Fibroblast of the aortic adventitia (primary cell): ENCODE results near the gene YKT6. TPM values are rescaled to one million over a fixed set of nuclear protein-coding genes. Genes with fewer than 3 reads are reported as not detected.

Experiments
- DNase-seq: peaks from one replicate; pipeline ENCODE4 v3.0.0-alpha.2; 2010; ENCODE audit warnings: low read depth
- H3K4me3 ChIP-seq: 2 replicates; pipeline ENCODE4 v1.5.1; 2011; ENCODE audit warnings: low read depth, mild to moderate bottlenecking, control low read depth, low read length, moderate library complexity
- CTCF ChIP-seq: IDR thresholded peaks from 2 replicates; pipeline ENCODE4 v1.5.1; 2011; ENCODE audit warnings: mild to moderate bottlenecking, low read length, control low read depth, inconsistent platforms; ENCODE audit not compliant: insufficient read depth
- total RNA-seq: library from RNA; depleted of rRNA; stranded (reverse); fragments of >200 nt; gene quantifications from 2 replicates; pipeline ENCODE4 v1.2.3, GENCODE V29; 2012; ENCODE audit warnings: low replicate concordance

The YKT6 gene
- total RNA-seq, 1 donor: 99.4 TPM

DNA sequence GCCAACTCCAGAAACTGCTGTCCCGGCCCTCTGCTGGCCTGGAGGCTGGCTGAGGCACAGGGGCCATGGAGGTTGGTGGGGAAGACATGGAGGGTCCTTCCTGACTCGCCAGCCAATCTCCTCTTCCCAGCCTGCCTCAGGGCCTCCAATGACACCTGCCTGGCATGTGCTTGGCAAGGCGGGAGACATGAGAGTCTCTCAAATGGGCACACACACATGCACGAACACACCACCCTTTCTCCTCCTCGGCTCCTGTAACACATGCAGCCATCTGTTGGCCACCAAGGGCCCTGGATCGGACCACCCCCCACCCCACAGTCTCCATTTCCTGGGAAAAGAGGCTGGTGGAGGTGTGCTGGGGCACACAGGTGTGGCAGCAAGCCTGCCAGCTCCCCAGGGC, 56.4 kb downstream of the YKT6 start:
- no peak overlapping the region for H3K4me3 ChIP-seq
- DNase-seq: no peak
- TF ChIP-seq CTCF: no peak

- H3K4me3 ChIP-seq: no peak overlapping the region
- peak; percentile 81 for DNase-seq
- peak; percentile 17 for TF ChIP-seq CTCF
These were observed 57.0 kb downstream of the YKT6 start for GRCh38 chr7:44257618-44258422.

DNA sequence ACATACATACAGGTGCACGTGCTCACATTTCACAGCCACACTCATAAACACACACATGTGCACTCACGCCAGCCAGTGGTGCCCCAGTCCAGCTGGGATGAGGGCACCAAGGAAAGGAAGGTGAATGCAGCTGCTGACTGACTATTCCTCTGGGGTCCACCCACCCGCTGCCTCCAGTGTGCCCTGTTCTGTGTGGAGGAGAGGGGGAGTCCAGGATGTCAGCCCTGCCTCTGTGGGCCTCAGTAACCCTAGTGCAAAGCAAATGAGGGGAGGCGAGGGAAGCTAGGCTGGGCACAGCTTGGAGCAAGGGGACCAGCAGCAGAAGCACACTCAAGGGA, 57.6 kb downstream of the YKT6 start:
- H3K4me3 ChIP-seq: no peak overlapping the region
- no peak for TF ChIP-seq CTCF
- DNase-seq: no peak

DNA sequence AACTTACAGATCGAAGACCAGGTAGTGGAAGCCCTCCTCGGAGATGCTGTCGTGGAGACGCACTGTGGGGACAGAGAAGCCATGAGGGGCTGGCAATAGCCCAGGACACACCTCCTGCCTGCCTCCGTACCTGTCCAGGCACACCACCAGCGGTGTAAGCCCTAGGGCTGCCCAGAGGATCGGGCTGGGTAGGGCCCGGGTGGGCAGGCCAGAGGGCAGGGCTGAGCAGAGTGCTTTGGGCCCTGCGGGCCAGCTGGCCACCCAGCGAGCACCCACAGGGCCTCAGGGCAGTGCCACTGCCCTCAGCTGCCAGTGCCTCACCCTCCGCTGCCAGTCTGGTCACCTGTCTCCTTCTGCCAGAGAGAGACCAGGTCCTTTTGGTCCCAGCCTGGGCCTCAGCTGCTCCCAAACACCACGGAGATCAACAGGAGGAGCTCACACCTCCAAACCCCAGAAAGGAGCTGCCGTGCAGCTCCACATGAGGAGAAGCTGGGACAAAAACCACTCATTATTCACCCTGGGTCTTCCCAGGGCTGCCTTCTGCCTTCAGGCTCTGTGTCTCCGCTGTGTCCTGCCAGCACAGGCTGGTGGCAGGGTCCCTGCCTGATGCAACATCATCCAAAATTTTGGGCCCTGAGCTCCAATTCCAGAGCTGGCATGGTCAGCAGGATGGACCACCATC, 58.2 kb downstream of the YKT6 start:
- H3K4me3 ChIP-seq: no peak overlapping the region
- TF ChIP-seq CTCF: no peak
- DNase-seq: no peak

DNA sequence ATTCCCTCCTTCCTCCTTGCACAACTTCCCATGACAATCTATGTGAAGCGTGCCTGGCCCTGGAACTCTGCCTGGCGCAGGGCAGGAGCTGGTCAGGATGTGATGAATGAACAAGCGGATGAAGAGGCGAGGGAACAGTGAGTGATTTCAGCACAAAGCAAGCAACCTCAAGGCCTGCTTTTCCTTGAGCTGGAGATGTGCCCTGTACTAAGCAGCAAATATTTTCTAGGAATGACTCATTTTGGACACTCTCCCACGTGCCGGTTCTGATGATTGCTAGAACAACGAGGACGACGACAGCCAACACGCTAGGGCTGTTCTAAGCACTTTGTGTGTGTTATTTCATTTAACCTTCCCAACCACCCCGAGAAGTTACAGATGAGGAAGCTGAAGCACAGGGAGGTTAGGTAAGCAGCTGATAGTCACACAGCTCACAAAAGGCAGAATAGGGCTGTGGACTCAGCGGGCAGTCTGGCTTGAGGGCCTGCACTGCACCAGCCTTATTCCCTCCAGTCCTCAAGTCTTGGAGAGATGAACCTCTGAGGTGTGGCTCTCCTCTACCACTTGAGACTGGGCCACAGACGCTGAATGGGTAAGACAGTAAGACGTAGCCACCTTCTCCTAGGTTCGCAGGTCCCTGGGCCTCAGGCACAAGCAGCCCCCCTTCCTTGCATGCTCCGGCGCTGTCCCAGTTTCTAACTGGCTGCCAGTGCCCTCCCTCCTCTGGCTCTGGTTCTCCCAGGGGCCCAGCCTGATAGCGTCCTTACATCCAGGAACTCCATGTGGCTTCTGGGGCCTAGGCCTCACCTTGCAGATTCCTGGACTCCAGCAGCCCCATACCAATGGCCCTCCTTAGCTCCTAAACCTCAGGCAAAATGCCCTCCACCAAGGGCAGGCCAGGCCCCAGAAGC, 59.0 kb downstream of the YKT6 start:
- TF ChIP-seq CTCF: no peak

GRCh38 chr7:44261240-44261639, 60.5 kb downstream of the YKT6 start:
- DNase-seq: no peak
- TF ChIP-seq CTCF: no peak
- H3K4me3 ChIP-seq: no peak overlapping the region

More for the DNA sequence above, 59.0 kb downstream of the YKT6 start:
- peak; percentile 99 for DNase-seq
- H3K4me3 ChIP-seq: no peak overlapping the region
